ENCODE measurements around the gene IFT25. TPM values are rescaled to one million over a fixed set of nuclear protein-coding genes. Genes with fewer than 3 reads are reported as not detected.

IFT25 gene
- total RNA-seq, 1 donor from 2014 or later, result 13.6 TPM

DNA sequence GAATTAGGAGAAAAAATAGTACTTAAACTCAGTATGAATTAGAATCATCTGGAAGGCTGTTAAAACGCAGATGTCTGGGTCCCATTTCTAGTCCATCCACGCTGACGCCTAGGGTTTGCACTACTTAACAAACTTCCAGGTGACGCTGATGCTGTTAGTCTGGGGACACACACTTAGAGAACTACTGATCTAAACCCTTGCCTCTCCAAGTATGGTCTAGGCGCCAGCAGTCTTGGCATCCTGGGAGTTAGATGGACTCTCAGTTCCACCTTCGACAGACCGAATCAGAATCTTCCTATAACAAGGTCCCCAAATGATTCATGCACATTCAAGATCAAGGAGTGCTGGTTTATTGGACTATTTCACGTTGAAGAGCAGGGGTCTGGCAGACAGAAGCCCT lies 40.0 kb downstream of the IFT25 start:
- Histone ChIP-seq H3K4me1 (ENCODE audit: control insufficient read depth in 3 of 3, insufficient read depth in 3 of 3, low read length in 3 of 3) (no peaks in the 10 kb centered on the region), H3K27ac (ENCODE audit: low read depth, low read length) (no peak overlapping the region), H3K36me3 (ENCODE audit: control insufficient read depth in 3 of 3, insufficient read depth in 3 of 3, low read length in 3 of 3) (peaks cover 0 to 3% (median 0%) of the 10 kb centered on the region in 3 donors), H3K27me3 (ENCODE audit: control insufficient read depth in 3 of 3, insufficient read depth in 3 of 3, low read length in 3 of 3) (no peaks in the 10 kb centered on the region), H3K9ac (ENCODE audit: low read depth in 1 of 3, low read length in 3 of 3) (no peak overlapping the region), H3K4me3 (ENCODE audit: low read length in 3 of 3) (no peak overlapping the region), H3K9me3 (ENCODE audit: control insufficient read depth in 3 of 3, low read length in 3 of 3) (no peaks in the 10 kb centered on the region)

DNA sequence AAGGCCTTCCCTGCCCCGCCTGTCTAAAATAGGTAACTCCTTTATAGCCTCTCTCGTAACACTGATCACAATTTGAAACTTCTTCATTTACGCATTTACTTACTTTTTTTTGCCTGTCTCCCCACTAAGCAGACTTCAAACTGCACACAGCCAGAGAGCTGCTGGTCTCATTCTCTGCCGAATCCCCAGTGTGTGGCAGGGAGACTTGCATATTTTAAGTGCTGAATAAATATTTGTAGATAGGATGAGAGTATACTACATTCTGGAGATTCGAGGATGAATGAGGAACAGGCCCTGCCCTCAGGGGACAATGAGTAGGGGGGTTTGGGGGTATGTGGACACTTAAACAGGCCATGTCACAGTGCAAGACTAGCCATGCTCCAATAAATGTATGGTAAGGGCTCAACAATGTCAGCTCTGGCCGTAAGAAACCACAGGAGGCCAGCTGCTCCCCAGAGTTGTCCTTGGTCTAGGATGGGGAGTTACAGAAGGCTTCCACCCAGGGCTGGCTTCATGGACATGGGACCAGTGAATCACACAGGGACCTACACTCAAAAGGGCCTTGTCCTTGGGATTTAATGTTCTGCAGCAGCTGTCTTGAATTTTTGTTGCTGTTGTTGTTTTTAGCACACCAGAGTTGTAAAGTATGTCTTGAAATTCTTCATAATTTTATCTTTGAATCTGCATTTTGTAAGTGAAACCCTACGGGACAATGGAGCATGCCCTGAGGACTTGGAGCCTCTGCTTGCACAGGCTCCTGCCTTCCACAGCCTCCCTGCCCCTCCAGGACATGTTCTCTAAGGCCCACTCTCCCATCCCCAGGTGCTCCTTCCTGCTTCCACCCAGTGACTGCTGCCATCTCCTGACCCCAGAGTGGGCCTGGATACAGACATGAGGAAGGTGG lies 43.0 kb downstream of the IFT25 start:
- no peak overlapping the region for H3K27ac ChIP-seq (ENCODE audit: low read depth, low read length)
- no peaks in the 10 kb centered on the region for H3K27me3 ChIP-seq (ENCODE audit: control insufficient read depth in 3 of 3, insufficient read depth in 3 of 3, low read length in 3 of 3)

DNA sequence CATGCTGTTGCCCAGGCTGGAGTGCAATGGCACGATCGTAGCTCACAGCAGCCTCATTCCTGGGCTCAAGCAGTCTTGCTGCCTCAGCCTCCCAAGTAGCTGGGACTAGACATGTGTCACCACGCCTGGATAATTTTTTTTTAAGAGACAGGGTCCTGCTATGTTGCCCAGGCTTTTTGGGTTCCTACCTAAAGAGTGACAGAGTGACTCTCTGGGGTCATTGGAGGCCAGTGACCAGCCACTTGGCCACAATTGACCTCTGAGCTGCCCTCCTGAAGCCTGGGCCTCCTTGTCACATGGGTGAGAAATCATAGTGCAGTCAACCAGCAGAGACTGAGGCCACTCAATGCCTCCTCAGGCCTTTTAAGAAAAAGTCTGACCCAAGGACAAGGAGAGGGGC lies 45.8 kb downstream of the IFT25 start:
- Histone ChIP-seq H3K36me3 (ENCODE audit: control insufficient read depth in 3 of 3, insufficient read depth in 3 of 3, low read length in 3 of 3) (no peaks in the 10 kb centered on the region), H3K4me3 (ENCODE audit: low read length in 3 of 3) (no peak overlapping the region), H3K27me3 (ENCODE audit: control insufficient read depth in 3 of 3, insufficient read depth in 3 of 3, low read length in 3 of 3) (no peaks in the 10 kb centered on the region), H3K4me1 (ENCODE audit: control insufficient read depth in 3 of 3, insufficient read depth in 3 of 3, low read length in 3 of 3) (peaks cover 18 to 30% (median 24%) of the 10 kb centered on the region in 3 donors), H3K27ac (ENCODE audit: low read depth, low read length) (no peak overlapping the region), H3K9me3 (ENCODE audit: control insufficient read depth in 3 of 3, low read length in 3 of 3) (no peaks in the 10 kb centered on the region), H3K9ac (ENCODE audit: low read depth in 1 of 3, low read length in 3 of 3) (no peak overlapping the region)

More for the DNA sequence above, 43.0 kb downstream of the IFT25 start:
- Histone ChIP-seq H3K4me1 (ENCODE audit: control insufficient read depth in 3 of 3, insufficient read depth in 3 of 3, low read length in 3 of 3) (peaks cover 17 to 23% (median 19%) of the 10 kb centered on the region in 3 donors), H3K9ac (ENCODE audit: low read depth in 1 of 3, low read length in 3 of 3) (no peak overlapping the region), H3K36me3 (ENCODE audit: control insufficient read depth in 3 of 3, insufficient read depth in 3 of 3, low read length in 3 of 3) (peaks cover 0 to 3% (median 0%) of the 10 kb centered on the region in 3 donors), H3K9me3 (ENCODE audit: control insufficient read depth in 3 of 3, low read length in 3 of 3) (no peaks in the 10 kb centered on the region), H3K4me3 (ENCODE audit: low read length in 3 of 3) (no peak overlapping the region)

DNA sequence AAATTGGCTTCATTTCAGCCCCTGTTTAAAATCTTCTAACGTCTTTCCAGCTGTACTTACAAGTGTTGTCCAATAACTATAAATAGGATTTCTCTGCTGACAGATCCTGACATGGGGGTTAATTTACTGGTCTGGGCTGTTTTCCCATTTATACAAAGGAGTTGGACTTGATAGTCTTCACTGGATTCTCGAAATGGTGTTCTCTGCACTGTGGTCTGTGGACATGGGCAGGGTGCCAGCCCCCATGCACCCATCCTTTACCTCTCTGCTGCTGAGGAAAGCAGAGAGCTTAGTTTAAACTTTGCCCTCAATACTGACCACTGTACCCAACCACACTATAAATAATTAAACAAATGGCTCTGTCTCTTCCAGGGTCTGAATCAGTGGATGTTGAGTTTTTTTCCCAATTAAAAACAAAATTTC lies 46.3 kb downstream of the IFT25 start:
- Histone ChIP-seq H3K4me3 (ENCODE audit: low read length in 3 of 3) (peak overlapping the region in 2 of 3 donors; percentile 49 to 53), H3K27ac (ENCODE audit: low read depth, low read length) (peak overlapping the region; percentile 55), H3K9me3 (ENCODE audit: control insufficient read depth in 3 of 3, low read length in 3 of 3) (no peaks in the 10 kb centered on the region), H3K36me3 (ENCODE audit: control insufficient read depth in 3 of 3, insufficient read depth in 3 of 3, low read length in 3 of 3) (no peaks in the 10 kb centered on the region), H3K27me3 (ENCODE audit: control insufficient read depth in 3 of 3, insufficient read depth in 3 of 3, low read length in 3 of 3) (no peaks in the 10 kb centered on the region), H3K4me1 (ENCODE audit: control insufficient read depth in 3 of 3, insufficient read depth in 3 of 3, low read length in 3 of 3) (peaks cover 18 to 30% (median 24%) of the 10 kb centered on the region in 3 donors), H3K9ac (ENCODE audit: low read depth in 1 of 3, low read length in 3 of 3) (peak overlapping the region in 2 of 3 donors; percentile 61 to 65)

DNA sequence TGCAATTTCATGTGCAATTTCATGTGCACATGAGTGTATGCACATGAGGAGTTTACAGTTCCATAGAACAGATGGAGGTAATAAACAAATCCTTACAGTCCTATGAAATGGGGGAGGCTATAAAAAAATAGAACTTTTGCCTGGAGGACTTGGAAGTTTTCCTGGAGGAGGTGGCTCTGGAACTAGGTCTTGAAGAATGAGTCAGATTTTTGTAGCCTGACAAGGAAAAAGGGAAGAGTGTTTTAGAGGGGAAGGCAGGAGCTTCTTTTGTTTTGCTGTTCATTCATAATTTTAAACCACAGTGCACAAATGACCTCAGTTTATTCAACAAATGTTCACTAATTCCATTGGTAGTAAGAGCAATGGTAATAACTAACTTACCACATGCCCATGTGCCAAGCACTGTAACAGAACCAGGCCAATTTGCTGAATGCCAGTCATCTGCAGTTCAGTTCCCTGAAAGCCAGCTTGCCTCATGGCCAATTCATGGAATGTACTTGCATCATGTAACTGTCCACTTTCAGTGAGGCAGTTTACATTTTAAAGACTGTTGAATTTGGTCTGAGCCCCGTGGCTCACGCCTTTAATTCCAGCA lies 48.8 kb downstream of the IFT25 start:
- Histone ChIP-seq H3K36me3 (ENCODE audit: control insufficient read depth in 3 of 3, insufficient read depth in 3 of 3, low read length in 3 of 3) (no peaks in the 10 kb centered on the region), H3K4me3 (ENCODE audit: low read length in 3 of 3) (no peak overlapping the region), H3K4me1 (ENCODE audit: control insufficient read depth in 3 of 3, insufficient read depth in 3 of 3, low read length in 3 of 3) (peaks cover 18 to 30% (median 24%) of the 10 kb centered on the region in 3 donors), H3K27ac (ENCODE audit: low read depth, low read length) (no peak overlapping the region), H3K27me3 (ENCODE audit: control insufficient read depth in 3 of 3, insufficient read depth in 3 of 3, low read length in 3 of 3) (no peaks in the 10 kb centered on the region), H3K9ac (ENCODE audit: low read depth in 1 of 3, low read length in 3 of 3) (no peak overlapping the region), H3K9me3 (ENCODE audit: control insufficient read depth in 3 of 3, low read length in 3 of 3) (no peaks in the 10 kb centered on the region)

DNA sequence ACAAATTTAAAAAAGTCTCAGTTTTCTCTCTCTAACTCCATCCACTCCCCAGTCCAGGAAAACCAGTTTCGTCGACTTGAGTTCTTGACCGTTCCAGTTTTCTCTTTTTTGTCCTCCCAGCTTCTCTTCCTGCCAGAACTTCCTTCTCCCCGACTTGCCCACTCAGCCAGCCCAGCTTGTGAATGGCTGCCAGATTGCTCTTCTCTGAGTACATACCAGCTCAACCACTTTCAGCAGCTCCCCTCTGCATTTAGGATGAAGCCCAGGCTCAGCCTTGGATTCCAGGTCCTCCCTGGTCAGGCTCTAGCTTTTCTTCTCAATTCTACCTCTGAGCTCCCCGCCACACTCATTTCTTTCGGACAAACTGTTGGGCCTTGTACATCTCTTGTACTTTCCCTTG lies 50.1 kb downstream of the IFT25 start:
- no peaks in the 10 kb centered on the region for H3K36me3 ChIP-seq (ENCODE audit: control insufficient read depth in 3 of 3, insufficient read depth in 3 of 3, low read length in 3 of 3)
- H3K9ac ChIP-seq (ENCODE audit: low read depth in 1 of 3, low read length in 3 of 3), result no peak overlapping the region
- no peaks in the 10 kb centered on the region for H3K27me3 ChIP-seq (ENCODE audit: control insufficient read depth in 3 of 3, insufficient read depth in 3 of 3, low read length in 3 of 3)
- H3K4me3 ChIP-seq (ENCODE audit: low read length in 3 of 3), result no peak overlapping the region
- H3K4me1 ChIP-seq (ENCODE audit: control insufficient read depth in 3 of 3, insufficient read depth in 3 of 3, low read length in 3 of 3), result peaks cover 19 to 32% (median 25%) of the 10 kb centered on the region in 3 donors
- H3K9me3 ChIP-seq (ENCODE audit: control insufficient read depth in 3 of 3, low read length in 3 of 3), result no peaks in the 10 kb centered on the region
- H3K27ac ChIP-seq (ENCODE audit: low read depth, low read length), result no peak overlapping the region

DNA sequence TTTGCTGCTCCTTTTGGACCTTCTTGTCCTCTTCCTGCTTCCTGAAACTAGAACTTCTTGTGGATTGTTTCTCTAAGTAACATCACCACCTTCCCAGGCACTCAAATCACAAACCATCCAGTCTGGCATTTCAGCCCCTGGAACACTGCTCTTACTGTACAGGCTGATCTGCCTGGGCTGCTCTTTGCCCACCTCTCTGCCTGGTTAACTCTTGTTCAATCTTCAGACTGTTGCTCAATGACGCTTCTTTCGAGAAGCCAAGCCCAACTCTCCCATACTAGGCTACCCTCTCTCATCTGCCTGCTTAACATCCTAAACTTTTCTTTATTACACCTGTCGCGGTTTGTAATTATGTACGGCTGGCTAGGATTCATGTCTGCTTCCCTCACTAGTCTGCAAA lies 50.9 kb downstream of the IFT25 start:
- Histone ChIP-seq H3K4me3 (ENCODE audit: low read length in 3 of 3) (no peak overlapping the region), H3K9ac (ENCODE audit: low read depth in 1 of 3, low read length in 3 of 3) (no peak overlapping the region), H3K4me1 (ENCODE audit: control insufficient read depth in 3 of 3, insufficient read depth in 3 of 3, low read length in 3 of 3) (peaks cover 20 to 34% (median 26%) of the 10 kb centered on the region in 3 donors), H3K27ac (ENCODE audit: low read depth, low read length) (no peak overlapping the region), H3K9me3 (ENCODE audit: control insufficient read depth in 3 of 3, low read length in 3 of 3) (no peaks in the 10 kb centered on the region), H3K27me3 (ENCODE audit: control insufficient read depth in 3 of 3, insufficient read depth in 3 of 3, low read length in 3 of 3) (no peaks in the 10 kb centered on the region), H3K36me3 (ENCODE audit: control insufficient read depth in 3 of 3, insufficient read depth in 3 of 3, low read length in 3 of 3) (no peaks in the 10 kb centered on the region)

DNA sequence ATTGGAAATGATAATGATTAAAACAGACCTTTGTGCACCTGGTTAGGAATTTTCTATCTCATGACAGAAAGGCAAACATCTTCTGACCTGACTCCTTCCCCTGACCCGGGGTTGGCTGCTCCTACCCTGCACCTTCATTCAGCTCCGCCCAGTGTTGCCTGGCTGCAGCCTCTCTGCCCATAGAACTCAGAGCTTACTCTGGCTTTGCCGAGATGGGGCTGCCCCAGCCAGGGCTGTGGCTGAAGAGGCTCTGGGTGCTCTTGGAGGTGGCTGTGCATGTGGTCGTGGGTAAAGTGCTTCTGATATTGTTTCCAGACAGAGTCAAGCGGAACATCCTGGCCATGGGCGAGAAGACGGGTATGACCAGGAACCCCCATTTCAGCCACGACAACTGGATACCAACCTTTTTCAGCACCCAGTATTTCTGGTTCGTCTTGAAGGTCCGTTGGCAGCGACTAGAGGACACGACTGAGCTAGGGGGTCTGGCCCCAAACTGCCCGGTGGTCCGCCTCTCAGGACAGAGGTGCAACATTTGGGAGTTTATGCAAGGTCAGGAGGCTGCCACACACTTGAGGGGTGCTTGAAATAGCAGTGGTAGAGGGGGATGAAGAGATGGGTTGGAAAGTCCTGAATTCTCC lies 51.4 kb downstream of the IFT25 start, which contains the start of gene DIO1:
Gene DIO1, plus strand, starts transcription at position 189 of the 638 bp plus-strand sequence. Its CDS starts 24 bp downstream, at position 213.
- H3K27me3 ChIP-seq (ENCODE audit: control insufficient read depth in 3 of 3, insufficient read depth in 3 of 3, low read length in 3 of 3), result no peaks in the 10 kb centered on the region
- H3K9ac ChIP-seq (ENCODE audit: low read depth in 1 of 3, low read length in 3 of 3), result no peak within 1 kb of the TSS
- H3K27ac ChIP-seq (ENCODE audit: low read depth, low read length), result peak within 1 kb of the TSS; percentile 12
- H3K4me1 ChIP-seq (ENCODE audit: control insufficient read depth in 3 of 3, insufficient read depth in 3 of 3, low read length in 3 of 3), result peaks cover 17 to 33% (median 25%) of the 10 kb centered on the region in 3 donors
- H3K4me3 ChIP-seq (ENCODE audit: low read length in 3 of 3), result no peak within 1 kb of the TSS
- H3K36me3 ChIP-seq (ENCODE audit: control insufficient read depth in 3 of 3, insufficient read depth in 3 of 3, low read length in 3 of 3), result peaks cover 0 to 2% (median 0%) of the 10 kb centered on the region in 3 donors
- no peaks in the 10 kb centered on the region for H3K9me3 ChIP-seq (ENCODE audit: control insufficient read depth in 3 of 3, low read length in 3 of 3)

DNA sequence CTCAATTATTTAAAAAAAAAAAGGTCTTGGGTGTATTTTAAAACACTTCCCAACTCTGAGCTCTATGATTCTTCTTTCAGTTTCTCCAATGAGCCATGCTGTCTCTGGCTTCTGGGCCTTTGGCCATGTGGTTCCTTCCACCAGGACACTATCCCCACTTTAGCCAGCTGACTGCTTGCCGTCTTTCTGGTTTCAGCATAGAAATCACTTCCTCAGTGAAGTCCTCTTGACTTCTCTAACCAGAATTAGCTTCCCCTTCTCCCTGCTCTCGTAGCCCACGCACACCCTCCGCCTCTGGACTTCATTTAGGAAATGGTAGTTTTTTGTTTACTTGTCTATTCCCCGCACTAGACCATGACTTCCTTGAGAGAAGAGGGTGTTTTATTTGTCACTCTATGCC lies 52.6 kb downstream of the IFT25 start:
- no peaks in the 10 kb centered on the region for H3K9me3 ChIP-seq (ENCODE audit: control insufficient read depth in 3 of 3, low read length in 3 of 3)
- peak overlapping the region; percentile 26 for H3K27ac ChIP-seq (ENCODE audit: low read depth, low read length)
- H3K9ac ChIP-seq (ENCODE audit: low read depth in 1 of 3, low read length in 3 of 3), result no peak overlapping the region
- H3K4me3 ChIP-seq (ENCODE audit: low read length in 3 of 3), result no peak overlapping the region
- H3K36me3 ChIP-seq (ENCODE audit: control insufficient read depth in 3 of 3, insufficient read depth in 3 of 3, low read length in 3 of 3), result peaks cover 0 to 2% (median 0%) of the 10 kb centered on the region in 3 donors
- H3K27me3 ChIP-seq (ENCODE audit: control insufficient read depth in 3 of 3, insufficient read depth in 3 of 3, low read length in 3 of 3), result no peaks in the 10 kb centered on the region
- peaks cover 12 to 24% (median 16%) of the 10 kb centered on the region in 3 donors for H3K4me1 ChIP-seq (ENCODE audit: control insufficient read depth in 3 of 3, insufficient read depth in 3 of 3, low read length in 3 of 3)
